Middle frontal gyrus (tissue), 1 donor: ENCODE data around the gene KMT2E.
A peak's percentile ranks its signal among the peaks of the same experiment; 100 is the strongest.
"Not testable (repeated sequence)": the region's sequence is repeated elsewhere in the genome, so short reads cannot be mapped to it uniquely, and the experiment has no call there.

Experiments used
- DNase-seq: peaks from one replicate; pipeline ENCODE4 v3.0.0-alpha.2; 2015; ENCODE audit warnings: low spot score; ENCODE audit errors: extremely low spot score

KMT2E gene

DNA sequence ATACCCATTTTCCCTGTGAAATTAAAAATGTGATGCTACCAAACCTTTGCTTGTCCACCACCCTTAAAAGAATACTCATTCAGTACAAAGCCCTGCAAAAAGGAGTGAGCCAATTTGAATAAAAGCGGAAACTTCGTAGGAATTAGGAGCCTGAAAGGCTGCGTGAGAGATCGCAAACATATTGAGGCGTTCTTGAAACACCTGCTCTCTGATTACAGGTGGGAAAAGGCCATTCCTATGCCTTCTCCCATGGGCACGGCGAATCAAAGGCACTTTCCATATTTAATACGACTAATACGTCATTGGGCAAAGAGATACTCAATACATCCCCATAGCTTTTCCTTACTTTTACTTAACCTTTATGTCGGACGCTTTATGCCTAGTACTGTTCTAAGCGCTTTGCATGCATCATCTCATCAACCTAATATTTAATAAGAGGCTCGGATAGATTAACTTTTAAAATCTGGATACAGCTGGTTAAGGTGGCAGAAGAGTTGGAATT is 30.9 kb upstream of the KMT2E start:
- no peak for DNase-seq

DNA sequence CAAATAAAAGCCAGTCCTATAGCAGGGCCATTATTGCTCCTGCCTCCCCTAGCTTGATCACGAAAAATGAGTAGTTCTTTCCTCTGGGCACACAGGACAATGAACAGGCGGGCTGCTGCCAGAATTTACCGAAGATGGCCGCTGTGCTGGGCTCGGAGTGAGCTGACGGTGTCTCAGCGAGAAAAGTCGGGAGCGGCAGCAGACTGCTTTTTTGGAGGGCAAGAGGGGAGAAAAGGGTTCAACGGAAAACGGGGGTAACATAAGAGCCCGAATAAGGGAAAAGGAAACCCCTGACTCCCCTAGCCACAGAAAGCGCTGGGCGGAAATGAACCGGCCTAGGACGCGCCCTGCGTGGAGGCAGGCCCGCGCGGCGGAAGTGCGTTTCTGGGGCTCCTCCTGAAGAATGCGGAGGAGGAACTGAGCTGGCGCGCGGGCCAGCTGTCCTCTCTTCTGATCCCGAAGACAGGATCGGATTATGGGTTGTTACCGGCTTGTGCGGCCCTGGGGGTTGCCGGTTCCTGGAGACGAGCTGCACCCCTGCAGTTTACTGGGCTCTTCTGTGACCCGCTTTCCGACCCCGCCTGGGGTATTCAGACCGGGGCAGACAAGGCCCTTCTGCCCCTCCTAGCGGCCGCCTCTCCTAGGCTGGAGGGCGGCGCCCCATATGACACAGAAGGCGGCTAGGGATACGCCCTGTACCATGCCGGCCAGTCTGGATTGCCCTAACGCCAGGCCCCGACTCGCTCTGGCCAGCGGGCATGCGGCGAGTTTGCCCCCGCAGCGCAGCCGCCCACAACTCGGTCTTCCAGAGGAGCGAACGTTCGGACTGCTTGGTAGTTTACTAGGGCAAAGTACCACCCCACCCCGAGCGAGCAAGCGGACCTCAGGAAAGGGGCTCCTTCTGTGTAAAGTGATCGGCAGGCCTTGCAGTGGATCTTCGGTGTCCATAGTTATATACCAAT is 30.1 kb upstream of the KMT2E start:
- DNase-seq: peak; percentile 77

DNA sequence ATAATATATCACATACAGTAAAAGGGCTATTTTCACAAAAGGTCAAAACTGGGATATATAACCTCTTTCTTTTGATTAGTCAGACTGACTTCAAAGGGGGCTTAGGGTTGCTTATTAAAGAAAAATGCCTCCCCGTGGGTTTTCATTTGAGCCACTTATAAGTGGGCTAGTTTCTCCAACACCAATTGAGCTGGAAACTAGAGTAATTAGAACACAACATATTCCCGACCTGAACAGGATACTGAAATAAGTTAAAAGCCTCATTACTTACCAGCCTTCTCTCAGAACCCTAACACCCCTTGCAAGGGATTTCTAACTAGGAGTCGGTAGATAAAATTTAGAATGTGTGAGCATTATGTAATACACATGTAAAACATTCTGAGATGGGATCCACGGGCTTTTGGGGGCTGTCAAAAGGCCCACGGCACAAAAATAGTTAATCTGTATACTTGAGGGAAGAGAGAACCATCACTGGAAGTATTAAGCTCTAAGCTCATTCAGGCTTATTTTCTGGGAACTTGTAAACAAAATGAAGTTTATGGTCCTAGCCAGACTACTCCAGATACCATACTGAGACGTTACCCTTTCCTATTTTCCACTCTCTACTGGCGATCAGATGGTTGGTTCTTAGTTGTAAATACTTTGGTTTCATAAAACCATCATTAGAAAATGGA is 29.3 kb upstream of the KMT2E start:
- DNase-seq: no peak

DNA sequence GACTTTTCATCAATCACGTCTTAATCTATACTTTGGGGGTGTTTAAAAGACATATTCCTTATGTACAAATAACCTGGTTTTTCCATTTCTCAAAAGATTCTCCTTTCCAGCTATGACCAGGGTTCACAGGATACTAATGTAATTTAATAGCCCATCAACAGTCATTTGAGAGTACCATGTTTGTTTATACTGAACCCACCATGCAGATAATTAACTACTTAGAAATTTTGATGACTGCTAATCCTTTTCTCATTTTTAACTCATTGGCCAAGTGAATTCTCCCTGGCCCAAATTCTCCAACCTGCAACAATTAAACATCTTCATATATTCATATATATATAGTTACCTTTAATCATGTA is 28.8 kb upstream of the KMT2E start:
- no peak for DNase-seq

DNA sequence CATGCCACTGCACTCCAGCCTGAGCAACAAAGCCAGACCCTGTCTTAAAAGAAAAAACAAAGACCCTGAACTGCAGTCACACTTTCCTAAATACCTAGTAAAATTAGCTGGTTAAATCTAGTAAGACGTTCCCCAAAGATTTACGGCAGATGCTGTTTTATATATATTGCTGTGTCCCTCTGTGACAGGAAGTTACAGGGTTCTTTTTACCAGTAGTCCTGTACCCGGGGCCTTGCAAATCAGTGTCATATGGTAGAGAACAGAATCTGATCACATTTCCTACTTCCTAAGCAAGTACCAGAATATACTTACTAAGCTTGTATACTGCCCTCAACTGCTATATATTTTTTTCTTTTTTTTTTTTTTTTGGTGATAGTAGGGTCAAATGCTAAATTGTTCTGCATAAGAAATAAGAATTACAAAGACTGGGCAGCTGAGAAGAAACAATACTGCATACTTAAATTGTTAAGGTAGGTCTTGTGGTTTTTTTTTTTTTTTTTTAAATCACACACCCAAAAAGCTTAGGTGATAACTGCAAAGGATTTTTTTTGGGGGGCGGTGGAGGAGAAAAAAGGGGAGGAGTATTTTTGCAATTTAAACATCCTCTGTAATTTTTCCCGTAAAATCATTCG is 27.3 kb upstream of the KMT2E start:
- no peak for DNase-seq

DNA sequence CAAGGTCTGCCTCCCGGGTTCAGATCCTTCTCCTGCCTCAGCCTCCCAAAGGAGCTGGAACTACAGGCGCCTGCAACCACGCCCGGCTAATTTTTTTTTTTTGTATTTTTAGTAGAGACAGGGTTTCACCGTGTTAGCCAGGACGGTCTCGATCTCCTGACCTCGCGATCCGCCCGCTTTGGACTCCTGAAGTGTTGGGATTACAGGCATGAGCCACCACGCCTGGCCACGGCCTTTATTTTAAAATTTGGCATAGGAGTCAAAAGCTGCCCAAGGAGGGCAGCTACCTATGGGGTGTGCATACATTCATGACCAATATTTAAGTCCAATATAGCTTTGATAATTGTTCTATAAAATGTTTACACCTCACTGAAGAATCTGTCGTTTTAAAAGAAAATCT is 26.6 kb upstream of the KMT2E start:
- DNase-seq: not testable (repeated sequence)

DNA sequence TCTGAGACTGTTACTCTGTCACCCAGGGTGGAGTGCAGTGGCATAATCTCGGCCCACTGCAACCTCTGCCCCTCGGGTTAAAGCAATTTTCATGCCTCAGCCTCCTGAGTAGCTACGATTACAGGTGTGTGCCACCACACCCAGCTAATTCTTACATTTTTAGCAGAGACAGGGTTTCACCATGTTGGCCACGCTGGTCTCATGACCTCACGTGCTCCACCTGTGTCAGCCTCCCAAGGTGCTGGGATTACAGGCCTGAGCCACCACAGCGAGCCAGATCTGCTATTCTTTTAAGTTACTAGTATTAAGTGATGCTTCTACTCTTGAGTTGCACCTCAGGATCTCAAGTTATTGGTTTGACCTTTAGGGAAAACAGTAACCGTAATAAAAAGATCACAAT is 23.0 kb upstream of the KMT2E start:
- DNase-seq: no peak

DNA sequence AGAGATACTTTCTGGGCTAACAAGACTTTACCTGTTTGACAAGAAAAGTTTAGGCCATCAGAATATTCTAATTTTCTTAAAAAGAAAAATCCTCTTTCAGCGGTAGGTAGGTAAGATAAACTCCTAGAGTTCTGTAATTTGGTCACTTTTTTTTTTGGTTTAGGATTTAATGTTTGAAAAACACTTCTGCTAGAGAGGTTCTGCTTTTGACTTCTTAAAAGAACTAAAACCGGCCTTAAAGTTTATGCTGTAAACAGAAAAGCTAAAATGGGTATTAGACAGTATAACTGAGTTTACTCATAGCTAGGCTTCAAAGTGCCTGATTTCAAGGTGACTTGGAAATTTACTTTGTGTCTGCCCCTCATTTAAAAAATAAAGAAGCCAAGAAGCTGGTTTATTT is 21.7 kb upstream of the KMT2E start:
- no peak for DNase-seq

DNA sequence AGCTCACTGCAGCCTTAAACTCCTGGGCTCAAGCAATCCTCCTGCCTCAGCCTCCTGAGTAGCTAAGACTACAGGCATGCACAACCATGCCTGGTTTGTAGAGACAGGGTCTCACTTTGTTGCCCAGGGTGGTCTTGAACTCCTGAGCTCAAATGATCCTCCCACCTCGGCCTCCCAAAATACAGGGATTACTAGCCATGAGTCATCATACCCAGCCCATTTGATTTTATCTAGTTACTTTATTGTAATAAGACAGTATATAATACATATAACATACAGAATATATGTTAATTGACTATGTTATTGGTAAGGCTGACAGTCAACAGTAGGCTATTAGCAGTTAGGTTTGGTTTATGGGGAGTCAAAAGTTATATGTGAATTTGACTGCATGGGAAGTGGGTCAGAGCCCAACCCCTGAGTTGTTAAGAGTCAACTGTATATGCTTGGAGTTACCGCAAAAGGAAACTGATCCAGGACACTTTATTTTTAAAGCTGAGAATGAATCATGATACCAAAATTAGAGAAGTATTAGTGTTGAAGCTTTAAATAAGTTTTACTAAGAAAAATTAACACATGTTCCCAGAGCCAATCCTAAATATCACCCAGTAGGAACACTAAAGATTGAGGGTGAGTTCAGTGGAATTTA is 20.7 kb upstream of the KMT2E start:
- DNase-seq: no peak

DNA sequence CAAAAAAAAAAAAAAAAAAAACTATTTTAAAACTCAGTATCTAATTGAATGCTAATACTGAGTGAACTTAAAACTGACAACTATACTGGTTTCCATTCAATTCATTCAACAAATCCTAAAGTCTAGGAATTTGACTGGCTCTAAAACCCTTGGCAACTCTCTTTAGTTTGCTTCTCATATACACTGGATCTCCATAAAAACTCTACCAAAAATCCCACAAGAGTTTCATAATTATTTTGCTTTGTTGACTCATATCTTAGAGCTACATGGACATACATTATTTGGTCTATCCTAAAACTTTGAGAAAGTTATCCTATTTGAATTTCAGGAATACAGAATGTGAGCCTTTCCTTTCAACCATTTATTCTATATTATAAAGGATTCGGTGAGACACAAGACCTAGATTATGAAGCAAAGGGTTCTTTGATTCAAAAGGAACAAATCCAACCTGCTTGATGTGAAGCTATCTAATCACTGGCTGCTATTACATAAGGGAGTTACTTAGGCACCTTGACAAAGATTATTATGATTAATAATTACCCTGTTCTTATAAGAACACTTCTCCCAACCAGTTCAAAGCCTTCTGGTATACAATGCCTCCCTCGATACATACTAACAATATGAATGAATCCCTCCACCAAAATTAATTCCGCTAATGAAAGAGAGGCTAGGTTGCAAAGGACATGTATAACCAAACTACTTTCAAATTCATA is 15.8 kb upstream of the KMT2E start:
- no peak for DNase-seq

DNA sequence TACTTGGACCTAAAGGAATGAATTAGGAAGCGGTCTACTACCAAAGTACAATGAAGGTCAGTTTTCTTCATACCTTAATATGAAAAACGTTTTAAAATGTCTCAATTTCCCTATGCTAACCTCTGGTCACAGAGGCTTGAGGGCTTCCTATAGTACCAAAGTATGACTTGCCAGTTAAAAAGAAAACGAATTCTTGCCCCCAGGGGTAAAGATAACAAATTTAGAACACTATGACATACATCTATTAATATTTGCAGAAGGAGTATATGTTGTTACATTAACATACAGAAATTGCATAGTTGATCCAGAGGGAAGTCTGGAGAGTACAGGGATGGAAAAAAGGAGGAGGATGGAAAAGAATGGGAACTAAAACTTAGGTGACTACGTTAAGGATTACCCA is 13.8 kb upstream of the KMT2E start:
- no peak for DNase-seq

DNA sequence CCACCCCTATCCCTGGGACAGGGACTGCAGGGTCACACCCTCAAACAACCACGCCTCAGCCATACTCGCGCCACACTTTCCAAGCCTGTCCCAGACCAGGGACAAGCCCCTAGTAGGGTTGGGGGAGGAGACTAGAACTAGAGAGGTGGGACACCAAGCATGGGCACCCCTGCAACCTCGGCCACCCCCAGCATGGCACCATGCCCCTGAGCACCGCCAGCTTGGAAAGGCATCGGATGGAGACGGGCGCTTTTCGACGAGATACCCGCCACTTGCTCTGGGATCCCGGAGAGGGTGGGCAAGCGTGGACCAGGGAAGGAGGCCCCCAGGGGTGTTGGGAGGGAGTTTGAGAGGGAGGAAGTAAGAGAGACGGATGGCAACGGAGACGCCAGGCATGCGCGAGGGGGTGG is 13.1 kb upstream of the KMT2E start:
- no peak for DNase-seq

DNA sequence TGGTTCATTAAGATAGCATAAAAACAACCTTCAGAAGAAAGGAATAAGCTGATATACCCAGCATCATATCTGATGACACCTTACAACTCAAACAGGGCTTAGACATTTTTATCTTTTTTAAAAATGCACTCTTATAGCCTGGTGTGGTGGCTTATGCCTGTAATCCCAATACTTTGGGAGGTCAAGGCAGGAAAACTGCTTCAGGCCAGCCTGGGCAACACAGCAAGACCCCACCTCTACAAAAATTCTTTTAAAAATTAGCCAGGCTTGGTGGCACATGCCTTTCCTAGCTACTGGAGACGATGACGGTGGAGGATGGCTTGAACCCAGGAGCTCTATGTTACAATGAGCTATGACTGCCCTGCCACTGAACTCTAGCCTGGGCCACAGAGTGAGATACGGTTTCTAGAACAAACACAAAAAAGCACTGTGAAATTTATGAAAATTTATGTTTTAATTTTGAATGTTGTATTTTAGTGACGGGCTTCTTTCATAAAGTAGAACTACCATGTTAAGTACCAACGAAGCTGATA is 12.3 kb upstream of the KMT2E start:
- no peak for DNase-seq

DNA sequence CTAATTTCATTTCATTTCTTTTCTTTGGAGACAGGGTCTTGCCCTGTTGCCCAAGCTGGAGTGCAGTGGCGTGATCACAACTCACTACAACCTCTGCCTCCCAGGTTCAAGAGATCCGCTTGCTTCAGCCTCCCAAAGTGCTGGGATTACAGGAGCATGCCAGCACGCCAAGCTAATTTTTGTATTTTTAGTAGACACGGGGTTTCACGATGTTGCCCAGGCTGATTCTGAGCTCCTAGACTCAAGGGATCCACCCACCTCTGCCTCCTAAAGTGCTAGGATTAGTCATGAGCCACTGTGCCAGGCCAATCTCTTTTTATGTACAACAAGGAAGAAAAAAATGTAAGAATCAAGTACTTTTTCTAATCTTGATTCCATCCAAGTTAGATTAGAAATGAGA is 10.7 kb upstream of the KMT2E start:
- DNase-seq: no peak

DNA sequence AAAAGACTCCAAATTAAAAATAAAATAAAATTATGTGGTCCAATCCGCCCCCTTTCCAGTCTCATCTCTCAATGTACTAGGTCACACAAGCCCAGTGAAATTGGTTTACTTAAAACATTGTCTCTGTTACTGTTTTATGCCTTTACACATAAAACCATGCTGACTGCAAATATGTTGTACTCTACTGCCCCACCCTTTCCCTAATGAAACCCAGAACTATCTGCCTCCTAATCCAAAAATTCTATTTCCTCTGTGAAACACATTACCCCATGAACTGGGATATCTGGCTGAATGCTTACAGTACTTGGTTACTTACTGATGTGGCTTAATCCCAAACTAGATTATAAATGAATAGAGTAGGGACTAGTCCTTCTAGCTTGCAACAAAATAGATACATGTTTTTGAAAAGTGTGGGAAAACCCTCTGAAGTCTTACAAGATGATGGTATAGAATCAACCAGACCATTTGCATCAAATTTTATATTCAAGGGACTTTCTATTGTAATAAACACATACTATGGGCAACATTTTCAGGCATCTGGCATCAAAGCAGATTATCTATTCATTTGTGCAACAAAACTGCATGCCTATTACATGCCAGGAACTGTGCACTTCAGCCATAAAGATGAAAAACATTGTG is 10.0 kb upstream of the KMT2E start:
- no peak for DNase-seq

DNA sequence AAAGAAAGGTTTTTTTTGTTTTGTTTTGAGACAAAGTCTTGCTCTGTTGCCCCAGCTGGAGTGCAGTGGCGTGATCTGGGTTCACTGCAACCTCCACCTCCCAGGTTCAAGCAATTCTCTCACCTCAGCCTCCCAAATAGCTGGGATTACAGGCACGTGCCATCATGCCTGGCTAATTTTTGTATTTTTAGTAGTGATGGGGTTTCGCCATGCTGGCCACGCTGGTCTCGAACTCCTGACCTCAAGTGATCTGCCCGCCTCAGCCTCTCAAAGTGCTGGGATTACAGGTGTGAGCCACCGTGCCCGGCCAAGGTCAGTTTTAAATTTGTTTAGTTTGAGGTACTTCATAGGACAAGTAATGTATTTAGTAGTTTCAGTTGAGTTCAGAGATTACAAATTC is 9.0 kb upstream of the KMT2E start:
- not testable (repeated sequence) for DNase-seq

DNA sequence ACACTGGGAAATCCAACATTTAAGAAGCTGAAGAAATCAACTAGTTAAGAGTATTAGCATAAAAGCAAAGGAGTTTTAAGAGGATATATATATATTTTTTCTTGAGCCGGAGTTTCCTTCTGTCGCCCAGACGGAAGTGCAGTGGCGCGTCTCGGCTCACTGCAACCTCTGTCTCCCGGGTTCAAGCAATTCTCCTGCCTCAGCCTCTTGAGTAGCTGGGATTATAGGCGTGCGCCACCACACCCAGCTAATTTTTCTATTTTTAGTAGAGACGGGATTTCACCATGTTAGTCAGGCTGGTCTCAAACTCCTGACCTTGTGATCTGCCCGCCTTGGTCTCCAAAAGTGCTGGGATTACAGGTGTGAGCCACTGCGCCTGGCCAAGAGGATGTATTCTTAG is 8.5 kb upstream of the KMT2E start:
- DNase-seq: not testable (repeated sequence)

DNA sequence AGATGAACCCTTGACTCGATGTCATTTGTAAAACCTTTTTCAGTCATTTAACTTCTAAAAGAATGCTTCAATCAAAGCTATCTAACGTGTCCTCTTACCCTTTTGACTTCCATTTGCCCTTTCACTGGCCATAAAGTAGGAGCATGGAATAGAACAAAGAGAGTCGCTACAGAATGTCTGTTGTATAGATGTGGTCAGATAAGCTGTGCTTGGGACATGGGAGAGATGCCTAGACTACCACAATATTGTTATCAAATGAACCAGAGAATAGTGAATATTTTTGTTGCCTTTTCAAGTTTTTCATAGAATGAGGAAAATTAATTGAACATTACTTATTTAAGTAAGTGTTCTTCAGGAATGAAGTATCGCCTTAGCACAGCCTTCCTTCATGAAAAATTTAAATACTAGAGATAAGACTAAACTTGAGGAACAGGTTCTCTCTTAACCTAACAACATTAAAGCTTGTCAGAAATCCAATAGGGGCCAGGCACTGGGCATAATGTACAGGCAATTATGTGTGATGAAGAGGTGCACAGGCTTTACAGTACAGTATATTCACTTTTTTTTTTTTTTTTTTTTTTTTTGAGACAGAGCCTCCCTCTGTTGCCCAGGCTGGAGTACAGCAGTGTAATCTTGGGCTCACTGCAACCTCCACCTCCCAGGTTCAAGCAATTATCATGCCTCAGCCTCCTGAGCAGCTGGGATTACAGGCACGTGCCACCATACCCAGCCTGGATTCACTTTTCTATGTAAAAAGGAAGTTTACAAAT is 7.5 kb upstream of the KMT2E start:
- DNase-seq: no peak

DNA sequence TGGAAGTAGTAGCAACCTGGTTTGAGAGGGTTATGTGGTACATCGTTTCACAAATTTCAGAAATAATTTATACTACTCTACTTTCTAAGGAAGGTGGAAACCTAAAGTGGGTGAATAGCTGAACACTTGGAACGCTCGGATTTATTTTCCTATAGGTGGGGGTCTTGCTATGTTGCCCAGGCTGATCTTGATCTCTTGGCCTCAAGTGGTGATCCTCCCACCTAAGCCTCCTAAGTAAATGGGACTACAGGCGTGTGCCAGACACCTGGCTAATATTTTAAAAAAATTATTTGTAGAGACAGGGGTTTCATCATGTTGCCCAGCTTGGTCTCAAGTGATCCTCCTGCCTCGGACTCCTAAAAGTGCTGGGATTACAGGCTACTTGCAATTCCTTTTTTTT is 6.7 kb upstream of the KMT2E start:
- DNase-seq: no peak
